K562 (cell line): Measurements from ENCODE around the gene ZCCHC8. TPM values are rescaled to one million over a fixed set of nuclear protein-coding genes. Genes with fewer than 3 reads are reported as not detected.

Source experiments
- CC2D1A ChIP-seq: fragments of 450-650 bp; IDR thresholded peaks from 2 replicates; pipeline ENCODE4 v1.6.1; 2017; ENCODE audit warnings: mild to moderate bottlenecking
- EGR1 ChIP-seq: fragments of 450-650 bp; conservative IDR thresholded peaks from 2 replicates; pipeline ENCODE4 v1.6.1; 2017; ENCODE audit warnings: mild to moderate bottlenecking
- EP400 ChIP-seq: fragments of 450-650 bp; IDR thresholded peaks from 2 replicates; pipeline ENCODE4 v1.6.1; 2017; ENCODE audit warnings: antibody characterized with exemption, mild to moderate bottlenecking, moderate library complexity
- JUND ChIP-seq, 2 experiments: IDR thresholded peaks; 2 replicates in 1 of 2; 3 replicates in 1 of 2; pipeline ENCODE4 v1.6.1; 2011; ENCODE audit warnings: borderline replicate concordance in 2 of 2, low read depth in 2 of 2, low read length in 2 of 2, improper control_type of control experiment in 1 of 2, missing biosample characterization in 1 of 2, missing genetic modification characterization in 1 of 2, missing genetic modification reagents in 1 of 2
- MEF2D ChIP-seq: conservative IDR thresholded peaks from 2 replicates; pipeline ENCODE4 v1.6.1; 2016; ENCODE audit warnings: low read depth, missing genetic modification characterization, missing compliant biosample characterization
- NCOA4 ChIP-seq: fragments of 450-650 bp; IDR thresholded peaks from 2 replicates; pipeline ENCODE4 v1.6.1; 2018; ENCODE audit warnings: mild to moderate bottlenecking; ENCODE audit not compliant: partially characterized antibody
- ZBTB17 ChIP-seq: fragments of 450-650 bp; formaldehyde crosslinking; IDR thresholded peaks from 2 replicates; pipeline ENCODE4 v1.4.0; 2020; ENCODE audit warnings: mild to moderate bottlenecking
- ZBTB7A ChIP-seq: IDR thresholded peaks from 2 replicates; pipeline ENCODE4 v1.6.1; 2011; ENCODE audit warnings: low read depth, mild to moderate bottlenecking, low read length, moderate library complexity, borderline replicate concordance; ENCODE audit not compliant: control insufficient read depth
- ZNF584 ChIP-seq: fragments of 200-800 bp; sonication (Bioruptor generic); IDR thresholded peaks from 2 replicates; pipeline ENCODE4 v1.6.1; 2016; ENCODE audit warnings: low read depth, mild to moderate bottlenecking, missing genetic modification characterization, missing compliant biosample characterization
- ZNF778 ChIP-seq: fragments of 450-650 bp; formaldehyde crosslinking; IDR thresholded peaks from 2 replicates; pipeline ENCODE4 v1.4.0; 2020; ENCODE audit warnings: mild to moderate bottlenecking, moderate library complexity
- polyA plus RNA-seq, 8 experiments: library from polyadenylated mRNA; depleted of rRNA in 4 of 8; stranded (reverse) in 5 of 8; unstranded in 3 of 8; fragments of >200 nt; fragmentation: Nextera tagmentation in 2 of 8; fragmentation: Illumina TruSeq in 1 of 8; extraction: Ambion mirVana in 2 of 8; extraction: Trizol in 1 of 8; gene quantifications; 2 replicates each; pipeline versions ENCODE4 v1.2.1 to v1.2.3, GENCODE V29; 2011 to 2014; ENCODE audit warnings: inconsistent platforms in 1 of 8, missing spikeins in 1 of 8
- total RNA-seq, 7 experiments: library from RNA; depleted of rRNA in 6 of 7; stranded (reverse); fragments of >200 nt in 6 of 7; fragmentation: Illumina TruSeq in 2 of 7; extraction: Trizol in 2 of 7; gene quantifications; 2 replicates each; pipeline versions ENCODE4 v1.2.1 to v1.2.3, GENCODE V29; 2011 to 2021; ENCODE audit warnings: low replicate concordance in 1 of 7
- TF ChIP-seq, protein P1 (sequence below): fragments of 450-650 bp; IDR thresholded peaks from 2 replicates; pipeline ENCODE4 v1.6.1; 2018; ENCODE audit not compliant: partially characterized antibody
- TF ChIP-seq, protein P2 (sequence below): fragments of 450-650 bp; formaldehyde crosslinking; IDR thresholded peaks from 2 replicates; pipeline ENCODE4 v1.4.0; 2022; ENCODE audit warnings: mild to moderate bottlenecking, moderate library complexity
- TF ChIP-seq, protein P3 (sequence below): fragments of 450-650 bp; IDR thresholded peaks from 2 replicates; pipeline ENCODE4 v1.6.1; 2014; ENCODE audit warnings: low read depth, mild to moderate bottlenecking, moderate library complexity, borderline replicate concordance
- TF ChIP-seq, protein P4 (sequence below), 2 experiments: IDR thresholded peaks; 2 replicates each; pipeline ENCODE4 v1.6.1; 2011; ENCODE audit warnings: borderline replicate concordance in 1 of 2, control low read depth in 1 of 2, low read depth in 1 of 2, low read length in 1 of 2, mild to moderate bottlenecking in 1 of 2, mixed read lengths in 1 of 2, moderate library complexity in 1 of 2; ENCODE audit not compliant: insufficient read depth in 1 of 2, insufficient read length in 1 of 2, poor library complexity in 1 of 2, severe bottlenecking in 1 of 2; ENCODE audit errors: extremely low read depth in 1 of 2
- TF ChIP-seq, protein P5 (sequence below), 3 experiments: IDR thresholded peaks in 2 of 3; conservative IDR thresholded peaks in 1 of 3; 2 replicates each; pipeline ENCODE4 v1.5.1; 2011 to 2012; ENCODE audit warnings: low read length in 3 of 3, mild to moderate bottlenecking in 3 of 3, control low read depth in 2 of 3, improper control_type of control experiment in 1 of 3, inconsistent platforms in 1 of 3, low read depth in 1 of 3, mixed read lengths in 1 of 3, moderate library complexity in 1 of 3; ENCODE audit not compliant: insufficient read depth in 2 of 3

ZCCHC8 gene
- total and polyA plus RNA-seq, 9 of the 15 experiments (the other 6 are each of a cell fraction or from before 2014, with no cell fraction given) = 14.8 to 50.9 (median 34.1) TPM

DNA sequence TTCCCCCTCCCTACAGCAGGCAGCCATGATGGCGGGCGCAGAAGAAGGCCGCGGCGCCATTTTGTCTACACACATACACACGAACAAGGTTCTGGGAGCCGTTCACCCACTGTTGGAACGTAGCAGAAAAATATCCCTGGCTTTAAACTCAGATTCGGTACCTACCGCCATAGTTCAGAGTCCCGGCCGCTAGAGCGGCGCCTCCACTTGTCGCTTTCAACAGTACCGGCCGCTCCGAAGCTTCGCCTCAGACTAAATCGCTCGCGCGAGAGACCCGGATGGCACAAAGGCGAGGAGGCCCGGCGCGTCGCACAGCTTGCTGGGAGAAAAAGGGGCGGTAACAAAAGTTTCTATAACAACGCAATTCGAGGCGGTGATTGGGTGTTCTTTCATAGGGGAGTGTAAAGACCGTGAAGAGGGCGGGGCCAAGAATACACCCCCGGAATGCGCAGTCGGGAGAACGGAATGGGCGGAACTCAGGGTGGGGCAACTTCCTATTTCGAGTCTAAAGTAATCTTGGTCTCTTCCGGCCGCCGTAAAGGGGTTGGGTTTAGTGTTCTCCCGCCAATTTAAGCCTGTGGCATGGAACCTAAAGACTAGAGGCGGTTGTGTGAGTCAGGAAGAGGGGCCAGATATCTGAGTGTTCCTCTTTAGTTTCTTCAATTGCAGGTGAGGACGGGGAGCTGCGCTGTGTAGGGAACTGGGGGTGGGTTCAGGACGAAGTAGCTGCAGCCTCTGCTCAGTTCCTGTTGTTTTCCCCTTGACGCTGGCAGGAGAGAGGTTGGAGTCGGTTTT, 26.1 kb upstream of the ZCCHC8 start, which contains the start of the genes KNTC1 and RSRC2 (continued):
- TF ChIP-seq, protein P1, sequence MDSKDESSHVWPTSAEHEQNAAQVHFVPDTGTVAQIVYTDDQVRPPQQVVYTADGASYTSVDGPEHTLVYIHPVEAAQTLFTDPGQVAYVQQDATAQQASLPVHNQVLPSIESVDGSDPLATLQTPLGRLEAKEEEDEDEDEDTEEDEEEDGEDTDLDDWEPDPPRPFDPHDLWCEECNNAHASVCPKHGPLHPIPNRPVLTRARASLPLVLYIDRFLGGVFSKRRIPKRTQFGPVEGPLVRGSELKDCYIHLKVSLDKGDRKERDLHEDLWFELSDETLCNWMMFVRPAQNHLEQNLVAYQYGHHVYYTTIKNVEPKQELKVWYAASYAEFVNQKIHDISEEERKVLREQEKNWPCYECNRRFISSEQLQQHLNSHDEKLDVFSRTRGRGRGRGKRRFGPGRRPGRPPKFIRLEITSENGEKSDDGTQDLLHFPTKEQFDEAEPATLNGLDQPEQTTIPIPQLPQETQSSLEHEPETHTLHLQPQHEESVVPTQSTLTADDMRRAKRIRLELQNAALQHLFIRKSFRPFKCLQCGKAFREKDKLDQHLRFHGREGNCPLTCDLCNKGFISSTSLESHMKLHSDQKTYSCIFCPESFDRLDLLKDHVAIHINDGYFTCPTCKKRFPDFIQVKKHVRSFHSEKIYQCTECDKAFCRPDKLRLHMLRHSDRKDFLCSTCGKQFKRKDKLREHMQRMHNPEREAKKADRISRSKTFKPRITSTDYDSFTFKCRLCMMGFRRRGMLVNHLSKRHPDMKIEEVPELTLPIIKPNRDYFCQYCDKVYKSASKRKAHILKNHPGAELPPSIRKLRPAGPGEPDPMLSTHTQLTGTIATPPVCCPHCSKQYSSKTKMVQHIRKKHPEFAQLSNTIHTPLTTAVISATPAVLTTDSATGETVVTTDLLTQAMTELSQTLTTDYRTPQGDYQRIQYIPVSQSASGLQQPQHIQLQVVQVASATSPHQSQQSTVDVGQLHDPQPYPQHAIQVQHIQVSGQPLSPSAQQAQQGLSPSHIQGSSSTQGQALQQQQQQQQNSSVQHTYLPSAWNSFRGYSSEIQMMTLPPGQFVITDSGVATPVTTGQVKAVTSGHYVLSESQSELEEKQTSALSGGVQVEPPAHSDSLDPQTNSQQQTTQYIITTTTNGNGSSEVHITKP = peak; percentile 69
- no peak for TF ChIP-seq CC2D1A
- TF ChIP-seq EP400 = peak; percentile 100
- TF ChIP-seq ZNF778 (CRISPR knock-in tag) = no peak
- no peak for TF ChIP-seq NCOA4
- peak; percentile 36; the same call in 1 of the 2 replicates for TF ChIP-seq ZBTB7A
- TF ChIP-seq, protein P2, sequence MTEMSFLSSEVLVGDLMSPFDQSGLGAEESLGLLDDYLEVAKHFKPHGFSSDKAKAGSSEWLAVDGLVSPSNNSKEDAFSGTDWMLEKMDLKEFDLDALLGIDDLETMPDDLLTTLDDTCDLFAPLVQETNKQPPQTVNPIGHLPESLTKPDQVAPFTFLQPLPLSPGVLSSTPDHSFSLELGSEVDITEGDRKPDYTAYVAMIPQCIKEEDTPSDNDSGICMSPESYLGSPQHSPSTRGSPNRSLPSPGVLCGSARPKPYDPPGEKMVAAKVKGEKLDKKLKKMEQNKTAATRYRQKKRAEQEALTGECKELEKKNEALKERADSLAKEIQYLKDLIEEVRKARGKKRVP = peak; percentile 63; the same call in 1 of the 2 replicates
- TF ChIP-seq ZBTB17 = peak; percentile 52; the same call in 1 of the 2 replicates
- TF ChIP-seq MEF2D (tag) = peak; percentile 77
- TF ChIP-seq, protein P3, sequence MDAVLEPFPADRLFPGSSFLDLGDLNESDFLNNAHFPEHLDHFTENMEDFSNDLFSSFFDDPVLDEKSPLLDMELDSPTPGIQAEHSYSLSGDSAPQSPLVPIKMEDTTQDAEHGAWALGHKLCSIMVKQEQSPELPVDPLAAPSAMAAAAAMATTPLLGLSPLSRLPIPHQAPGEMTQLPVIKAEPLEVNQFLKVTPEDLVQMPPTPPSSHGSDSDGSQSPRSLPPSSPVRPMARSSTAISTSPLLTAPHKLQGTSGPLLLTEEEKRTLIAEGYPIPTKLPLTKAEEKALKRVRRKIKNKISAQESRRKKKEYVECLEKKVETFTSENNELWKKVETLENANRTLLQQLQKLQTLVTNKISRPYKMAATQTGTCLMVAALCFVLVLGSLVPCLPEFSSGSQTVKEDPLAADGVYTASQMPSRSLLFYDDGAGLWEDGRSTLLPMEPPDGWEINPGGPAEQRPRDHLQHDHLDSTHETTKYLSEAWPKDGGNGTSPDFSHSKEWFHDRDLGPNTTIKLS = peak; percentile 57; the same call in 1 of the 2 replicates
- TF ChIP-seq, protein P4, sequence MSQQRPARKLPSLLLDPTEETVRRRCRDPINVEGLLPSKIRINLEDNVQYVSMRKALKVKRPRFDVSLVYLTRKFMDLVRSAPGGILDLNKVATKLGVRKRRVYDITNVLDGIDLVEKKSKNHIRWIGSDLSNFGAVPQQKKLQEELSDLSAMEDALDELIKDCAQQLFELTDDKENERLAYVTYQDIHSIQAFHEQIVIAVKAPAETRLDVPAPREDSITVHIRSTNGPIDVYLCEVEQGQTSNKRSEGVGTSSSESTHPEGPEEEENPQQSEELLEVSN (IDR thresholded peaks at IDR 0.05; ENCODE audit: borderline replicate concordance in 1 of 2, extremely low read depth in 1 of 2, insufficient read depth in 1 of 2, insufficient read length in 1 of 2, low read depth in 1 of 2, low read length in 1 of 2, poor library complexity in 1 of 2, severe bottlenecking in 1 of 2) = peak; percentile 90 to 95
- TF ChIP-seq, protein P5, sequence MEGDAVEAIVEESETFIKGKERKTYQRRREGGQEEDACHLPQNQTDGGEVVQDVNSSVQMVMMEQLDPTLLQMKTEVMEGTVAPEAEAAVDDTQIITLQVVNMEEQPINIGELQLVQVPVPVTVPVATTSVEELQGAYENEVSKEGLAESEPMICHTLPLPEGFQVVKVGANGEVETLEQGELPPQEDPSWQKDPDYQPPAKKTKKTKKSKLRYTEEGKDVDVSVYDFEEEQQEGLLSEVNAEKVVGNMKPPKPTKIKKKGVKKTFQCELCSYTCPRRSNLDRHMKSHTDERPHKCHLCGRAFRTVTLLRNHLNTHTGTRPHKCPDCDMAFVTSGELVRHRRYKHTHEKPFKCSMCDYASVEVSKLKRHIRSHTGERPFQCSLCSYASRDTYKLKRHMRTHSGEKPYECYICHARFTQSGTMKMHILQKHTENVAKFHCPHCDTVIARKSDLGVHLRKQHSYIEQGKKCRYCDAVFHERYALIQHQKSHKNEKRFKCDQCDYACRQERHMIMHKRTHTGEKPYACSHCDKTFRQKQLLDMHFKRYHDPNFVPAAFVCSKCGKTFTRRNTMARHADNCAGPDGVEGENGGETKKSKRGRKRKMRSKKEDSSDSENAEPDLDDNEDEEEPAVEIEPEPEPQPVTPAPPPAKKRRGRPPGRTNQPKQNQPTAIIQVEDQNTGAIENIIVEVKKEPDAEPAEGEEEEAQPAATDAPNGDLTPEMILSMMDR (IDR thresholded peaks at IDR 0.05 in 2 of 3, conservative IDR thresholded peaks at IDR 0.05 in 1 of 3; ENCODE audit: insufficient read depth in 2 of 3, low read depth in 1 of 3, low read length in 3 of 3) = no peak
- TF ChIP-seq ZNF584 = 0 out of 2 replicates have a peak, but pooled peaks have one; percentile 57
- TF ChIP-seq JUND (IDR thresholded peaks at IDR 0.05; ENCODE audit: borderline replicate concordance, low read depth, low read length) = peak; percentile 66
- peak; percentile 9; the same call in 1 of the 3 replicates for TF ChIP-seq JUND (tag; IDR thresholded peaks at IDR 0.05; ENCODE audit: borderline replicate concordance, low read depth, low read length)
- peak; percentile 95 for TF ChIP-seq EGR1
